HG03342 (cell line): ENCODE data around the gene BIK.

ENCODE experiments used
- ATAC-seq: cut with Tn5 transposase; IDR thresholded peaks from one replicate; pipeline ENCODE4 v1.9.1; 2021; ENCODE audit warnings: mild to moderate bottlenecking, moderate library complexity; ENCODE audit not compliant: unreplicated experiment

BIK gene

DNA sequence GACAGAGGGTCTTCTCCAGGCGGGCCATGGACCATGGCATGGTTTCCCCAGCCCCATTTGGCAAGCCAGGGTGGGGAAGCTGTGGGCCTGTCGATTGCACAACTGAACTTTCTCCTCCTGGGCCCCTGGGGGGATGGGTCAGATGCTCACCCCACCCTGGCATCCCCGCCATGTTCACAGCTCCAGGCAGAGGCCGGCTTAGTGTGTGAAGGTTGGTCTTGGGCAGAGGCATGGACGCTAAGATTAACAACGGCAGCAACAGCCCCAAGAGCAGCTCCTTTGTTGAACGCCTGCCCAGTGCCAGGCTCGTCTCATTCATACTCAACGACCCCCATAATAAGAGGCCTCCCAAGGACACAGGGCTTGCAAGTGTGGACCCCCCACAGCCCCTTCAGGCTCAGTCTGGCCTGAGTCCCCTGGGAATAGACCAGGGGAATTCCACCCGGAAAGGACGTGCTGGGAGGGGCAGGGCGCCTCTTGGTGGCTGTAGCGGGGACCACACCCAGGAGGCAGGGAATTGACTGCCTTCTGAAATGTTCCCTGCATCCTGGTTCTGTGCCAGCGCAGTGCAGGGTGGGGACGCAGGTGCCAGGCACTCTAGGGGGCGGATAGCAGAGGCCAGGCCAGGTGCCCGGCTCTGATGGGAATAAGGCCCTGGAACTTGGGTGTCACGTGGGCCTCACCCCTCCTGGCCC, 49.1 kb downstream of the BIK start:
- ATAC-seq = no peak

DNA sequence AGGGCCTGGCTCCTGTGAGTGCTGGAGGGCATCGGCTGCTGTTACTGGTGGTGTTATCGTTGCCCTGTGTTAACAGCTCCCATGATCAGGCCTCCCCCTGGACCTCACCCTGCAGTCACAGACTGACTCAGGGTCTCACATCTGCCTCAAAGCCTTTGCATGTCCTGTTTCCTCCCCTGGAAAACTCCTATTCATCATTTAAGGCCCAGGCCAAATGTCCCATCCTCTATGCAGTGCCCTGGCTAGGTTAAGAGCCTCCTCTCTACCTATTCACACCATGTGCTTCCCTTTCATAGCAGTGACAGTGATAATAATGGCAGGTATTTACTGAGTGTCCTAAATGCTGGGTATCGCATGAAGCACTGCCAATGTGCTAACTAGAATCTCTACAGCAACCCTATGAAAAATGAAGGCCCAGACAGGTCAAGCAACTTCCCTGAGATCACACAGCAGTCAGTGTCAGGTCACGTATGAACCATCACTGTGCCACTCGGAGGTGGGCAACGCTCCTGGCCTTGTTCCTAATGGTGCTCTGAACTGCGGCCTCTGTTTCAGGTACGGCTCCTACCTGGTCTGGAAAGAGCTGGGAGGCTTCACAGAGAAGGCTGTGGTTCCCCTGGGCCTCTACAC, 50.1 kb downstream of the BIK start:
- no peak for ATAC-seq

DNA sequence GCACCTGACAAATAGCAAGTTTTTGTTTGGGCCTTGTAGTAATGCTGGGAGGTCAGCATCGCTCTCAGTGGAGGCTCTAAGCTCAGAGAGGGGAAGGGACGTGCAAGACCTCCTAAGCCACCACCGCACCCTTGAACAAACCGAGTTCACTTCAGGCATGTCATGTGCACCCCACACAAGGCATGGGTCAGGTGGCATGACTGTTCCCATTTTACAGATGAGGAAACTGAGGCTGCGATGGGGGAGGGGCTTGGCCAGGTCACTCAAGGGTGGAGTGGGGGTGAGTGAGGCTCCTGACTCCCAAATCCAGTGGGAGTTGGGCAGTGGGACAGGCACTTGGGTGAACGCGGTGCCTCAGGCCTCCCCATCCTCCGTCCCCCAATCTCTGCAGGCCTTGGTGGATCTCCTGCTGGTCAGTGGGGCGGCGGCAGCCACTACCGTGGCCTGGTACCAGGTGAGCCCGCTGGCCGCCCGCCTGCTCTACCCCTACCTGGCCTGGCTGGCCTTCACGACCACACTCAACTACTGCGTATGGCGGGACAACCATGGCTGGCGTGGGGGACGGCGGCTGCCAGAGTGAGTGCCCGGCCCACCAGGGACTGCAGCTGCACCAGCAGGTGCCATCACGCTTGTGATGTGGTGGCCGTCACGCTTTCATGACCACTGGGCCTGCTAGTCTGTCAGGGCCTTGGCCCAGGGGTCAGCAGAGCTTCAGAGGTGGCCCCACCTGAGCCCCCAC, 52.0 kb downstream of the BIK start:
- no peak for ATAC-seq

GRCh38 chr22:43163241-43163795, 52.8 kb downstream of the BIK start:
- no peak for ATAC-seq

- no peak for ATAC-seq
Observed at GRCh38 chr22:43164636-43165035, 54.1 kb downstream of the BIK start.

GRCh38 chr22:43166132-43166930, 55.8 kb downstream of the BIK start:
- no peak for ATAC-seq

DNA sequence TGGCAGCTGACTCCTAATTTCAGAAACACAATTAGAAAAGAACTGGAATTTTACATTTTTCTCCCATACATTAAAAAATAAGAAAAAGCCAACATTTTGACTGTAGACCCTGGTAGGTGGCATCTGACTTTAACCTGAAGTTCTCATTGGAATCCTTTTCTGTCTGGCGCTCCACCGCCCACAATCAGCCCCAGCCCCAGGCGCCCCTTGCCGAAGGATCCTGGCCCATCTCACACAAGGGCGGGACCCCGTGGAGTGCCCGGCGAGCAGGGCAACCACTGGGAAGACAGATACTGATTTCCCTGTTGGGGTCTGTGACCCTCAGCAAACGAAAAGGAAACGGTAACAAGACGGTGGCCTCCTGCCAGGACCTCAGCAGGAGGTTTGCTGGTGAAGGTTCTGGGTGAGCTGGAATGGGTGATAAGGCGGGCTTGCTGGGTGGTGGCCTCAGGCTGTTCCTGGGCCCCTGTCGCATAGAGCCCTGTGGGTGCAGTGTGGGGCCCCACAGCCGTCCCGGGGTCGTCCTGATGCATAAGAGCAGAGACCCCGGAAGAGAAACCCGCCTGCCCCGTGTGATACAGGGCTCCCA, 56.5 kb downstream of the BIK start:
- ATAC-seq = no peak

- ATAC-seq = no peak
Observed at GRCh38 chr22:43168471-43169309, 58.1 kb downstream of the BIK start.

DNA sequence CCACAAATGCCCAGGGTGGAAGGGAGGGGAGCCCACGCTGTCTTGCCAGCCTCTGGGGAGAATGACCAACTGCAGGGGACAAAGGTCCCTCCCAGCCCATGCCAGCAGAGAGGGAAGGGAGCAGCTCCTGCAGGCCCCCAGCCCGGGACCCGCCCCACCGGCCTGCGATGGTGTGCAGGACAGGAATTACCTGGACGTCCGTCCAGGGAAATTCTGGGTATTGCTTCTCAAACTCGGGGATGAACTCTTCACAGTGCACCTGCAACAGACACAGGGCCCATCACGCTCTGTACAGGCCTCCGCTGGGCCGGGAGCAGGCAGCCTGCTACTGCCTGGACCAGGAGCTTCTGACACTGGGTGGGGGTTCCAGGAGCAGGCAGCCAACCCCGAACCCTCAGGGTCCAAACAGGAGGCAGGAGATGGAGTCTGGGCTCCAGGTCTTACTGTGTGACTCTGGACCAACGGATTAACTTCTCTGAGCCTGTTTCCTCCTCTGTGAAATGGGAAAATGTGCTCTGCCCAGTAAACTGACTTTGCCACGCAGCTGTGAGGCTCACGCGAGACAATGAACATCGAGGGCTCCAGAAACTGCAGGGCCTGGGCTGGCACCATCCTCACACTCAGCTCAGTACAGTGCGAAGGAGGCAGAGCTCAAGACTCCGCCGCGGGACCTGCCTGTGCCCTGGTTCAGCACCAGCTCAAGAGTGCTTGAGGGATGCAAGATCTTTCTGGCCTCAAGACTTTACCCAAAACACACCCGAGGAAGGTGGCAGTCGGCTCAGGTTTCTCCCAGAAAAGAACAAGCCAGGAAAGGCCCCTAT, 59.0 kb downstream of the BIK start:
- no peak for ATAC-seq

DNA sequence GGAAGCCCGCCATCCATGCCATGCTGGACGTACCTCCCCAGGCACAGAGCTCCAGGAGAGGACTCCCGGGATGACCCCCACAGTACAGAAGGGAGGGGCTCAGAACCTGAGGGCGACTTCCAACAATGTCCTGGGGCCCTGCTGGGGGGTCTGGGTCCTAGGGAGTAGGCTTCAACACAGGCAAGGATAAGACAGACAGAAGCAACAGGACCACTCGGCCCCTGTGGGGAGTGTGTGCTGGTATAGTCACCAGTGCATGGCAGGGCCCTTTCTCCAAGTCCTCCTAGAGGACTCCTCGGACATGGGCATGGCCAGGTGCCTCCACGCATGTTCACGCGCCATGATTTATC, 59.6 kb downstream of the BIK start:
- no peak for ATAC-seq

GRCh38 chr22:43171019-43171491, 60.5 kb downstream of the BIK start:
- ATAC-seq = no peak

GRCh38 chr22:43171607-43172006, 61.1 kb downstream of the BIK start:
- no peak for ATAC-seq

DNA sequence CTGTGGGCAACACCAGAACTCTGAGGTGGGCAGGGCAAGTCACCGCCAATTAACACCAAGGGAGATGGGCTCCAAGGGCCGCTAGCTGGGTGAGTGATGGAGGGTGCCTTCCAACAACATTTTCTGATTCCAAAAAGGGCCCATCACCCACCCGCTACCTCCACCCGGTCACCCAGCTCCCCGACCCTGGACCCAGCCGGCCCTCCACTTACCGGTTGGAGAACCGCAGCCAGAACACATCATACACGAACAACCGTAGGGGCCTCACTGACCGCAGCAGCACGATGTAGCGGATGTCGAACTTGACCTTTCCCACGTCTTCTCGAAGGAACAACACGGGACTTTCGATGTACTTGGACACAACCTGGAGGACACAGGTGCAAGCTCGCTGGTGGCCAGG, 61.6 kb downstream of the BIK start:
- no peak for ATAC-seq

DNA sequence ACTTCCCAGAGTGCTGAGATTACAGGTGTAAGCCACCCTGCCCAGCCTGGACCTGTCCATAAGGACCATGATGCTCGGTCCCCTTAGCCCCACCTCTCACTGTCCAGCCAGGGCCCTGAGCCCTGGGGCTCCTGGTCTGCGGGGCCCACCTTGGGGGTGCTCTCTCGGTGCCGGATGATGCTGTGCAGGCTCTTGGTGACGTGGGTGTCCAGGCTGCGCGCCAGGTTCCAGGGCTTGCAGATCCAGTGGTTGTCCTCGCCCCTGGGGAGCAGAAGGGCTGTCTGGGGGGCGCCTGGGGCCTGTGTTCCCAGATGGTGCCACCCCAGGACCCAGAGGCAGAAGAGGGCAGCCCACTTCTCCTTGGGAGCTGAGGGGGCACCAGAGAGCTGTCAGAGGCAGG, 63.0 kb downstream of the BIK start:
- ATAC-seq = no peak

- ATAC-seq = no peak
Observed at GRCh38 chr22:43173976-43174720, 63.6 kb downstream of the BIK start.

DNA sequence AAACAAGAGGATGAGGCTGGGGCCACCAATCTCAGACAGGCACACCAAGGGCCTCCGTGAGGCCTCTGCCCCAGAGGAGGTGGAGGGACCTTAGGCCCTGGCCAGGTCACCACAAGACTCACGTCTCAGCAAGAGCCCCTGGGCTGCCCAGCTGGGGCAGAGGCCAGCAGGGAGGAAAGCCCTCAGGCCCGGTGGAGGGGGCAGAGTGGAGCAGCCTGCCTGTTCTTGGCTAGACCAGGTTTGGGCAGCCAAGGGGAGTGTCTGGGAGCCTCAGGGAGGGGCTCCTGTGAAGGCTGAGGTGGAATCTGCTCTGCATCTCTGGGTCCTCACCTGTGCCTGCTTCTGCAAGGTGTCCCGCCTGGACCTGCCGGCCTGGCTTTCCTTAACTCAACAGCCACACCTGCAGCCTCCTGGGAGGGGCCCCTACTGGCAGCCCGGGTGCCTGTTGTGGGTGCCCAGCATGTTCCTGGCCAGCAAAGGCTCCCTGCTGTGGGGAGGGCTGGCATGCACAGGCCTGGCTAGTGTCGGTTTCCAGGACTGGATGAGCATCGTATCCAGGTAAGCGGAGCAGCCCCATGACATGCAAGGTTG, 64.5 kb downstream of the BIK start:
- ATAC-seq = no peak

DNA sequence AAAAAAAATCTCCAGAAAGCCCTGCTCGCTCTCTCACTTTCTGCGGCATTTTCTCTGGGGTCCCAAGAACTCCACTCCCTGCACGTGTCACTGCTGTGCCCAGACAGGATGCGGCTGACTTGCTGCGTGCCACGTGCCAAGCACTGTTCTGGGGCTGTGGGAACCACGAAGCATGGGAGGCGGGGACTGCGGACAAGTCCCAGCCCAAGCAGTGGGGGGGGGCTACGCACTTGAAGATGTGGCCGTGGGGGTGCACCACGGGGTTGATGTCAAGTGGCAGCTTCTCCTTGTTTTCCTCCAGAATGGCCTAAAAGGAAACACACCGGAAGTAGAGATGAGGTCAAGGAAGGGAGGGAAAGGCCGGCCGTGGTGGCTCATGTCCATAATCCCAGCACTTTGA, 65.5 kb downstream of the BIK start:
- no peak for ATAC-seq

- no peak for ATAC-seq
Observed at GRCh38 chr22:43177479-43177878, 66.9 kb downstream of the BIK start.
